ENCODE data around the gene UBFD1. TPM values are rescaled to one million over a fixed set of nuclear protein-coding genes. Genes with fewer than 3 reads are reported as not detected.

UBFD1 gene
- total and polyA plus RNA-seq, 2 donors (not counting 1 experiment from before 2014, with no cell fraction given) = 66.6 to 101 TPM

DNA sequence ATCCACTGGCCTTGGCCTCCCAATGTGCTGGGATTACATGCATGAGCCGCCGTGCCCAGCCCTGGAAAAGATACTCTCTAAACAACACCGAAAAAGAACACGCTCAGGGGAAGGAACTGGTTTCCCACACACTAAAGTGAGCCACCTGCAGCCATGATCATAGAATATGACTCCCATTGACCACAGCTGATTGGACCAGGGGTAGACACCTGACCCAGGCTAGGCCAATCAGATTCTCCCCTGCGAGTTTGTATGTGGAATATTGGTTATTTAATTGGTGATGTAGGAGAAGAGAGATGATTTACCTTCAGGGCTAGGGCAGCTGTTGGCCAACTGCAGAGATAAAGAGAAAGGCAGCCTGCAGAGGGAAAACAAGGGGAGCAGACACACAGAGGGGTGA lies 38.2 kb upstream of the UBFD1 start:
- Histone ChIP-seq H3K36me3 (ENCODE audit: control insufficient read depth, insufficient read depth, low read length) (peaks cover 8% of the 10 kb centered on the region), H3K9ac (ENCODE audit: insufficient read depth, low read length) (no peak overlapping the region), H3K4me3 (replicated peaks in 1 of 4; ENCODE audit: control extremely low read depth in 1 of 4, insufficient read depth in 1 of 4, low read depth in 3 of 4, low read length in 4 of 4) (no peak overlapping the region), H3K4me1 (ENCODE audit: control insufficient read depth, extremely low read depth, insufficient read depth, low read length) (no peaks in the 10 kb centered on the region), H3K27ac (ENCODE audit: insufficient read depth, low read length) (no peak overlapping the region), H4K20me1 (ENCODE audit: control insufficient read depth, extremely low read depth, insufficient read depth, low read length) (no peaks in the 10 kb centered on the region), H2AFZ (ENCODE audit: low read length) (no peak overlapping the region), H3K27me3 (ENCODE audit: control insufficient read depth, insufficient read depth, low read length) (no peaks in the 10 kb centered on the region), H3K4me2 (ENCODE audit: extremely low read depth, insufficient read depth, low read length) (no peak overlapping the region), H3K79me2 (ENCODE audit: control insufficient read depth, insufficient read depth, low read length) (no peaks in the 10 kb centered on the region), H3K9me3 (ENCODE audit: control insufficient read depth, insufficient read depth, low read depth, low read length) (no peaks in the 10 kb centered on the region)
- DNase-seq (ENCODE audit: low read depth in 2 of 2) = no peak
- TF ChIP-seq EZH2 (IDR thresholded peaks at IDR 0.05; ENCODE audit: low read length, missing control alignments) = no peak

DNA sequence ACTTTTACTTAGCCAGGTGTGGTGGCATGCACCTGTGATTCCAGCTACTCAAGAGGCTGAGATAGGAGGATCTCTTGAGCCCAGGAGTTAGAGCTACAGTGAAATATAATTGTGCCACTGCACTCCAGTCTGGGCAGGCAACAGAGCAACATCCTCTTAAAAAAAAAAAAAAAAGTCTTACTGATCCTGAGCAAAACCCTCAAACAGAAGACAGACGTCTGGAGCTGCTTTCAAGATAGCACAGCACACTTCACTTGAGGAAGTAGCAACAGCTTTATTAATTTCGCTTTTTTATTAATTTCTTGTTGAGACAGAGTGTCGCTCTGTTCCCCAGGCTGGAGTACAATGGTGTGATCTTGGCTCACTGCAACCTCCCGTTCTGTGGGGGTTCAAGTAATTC lies 37.0 kb upstream of the UBFD1 start:
- Histone ChIP-seq H3K79me2 (ENCODE audit: control insufficient read depth, insufficient read depth, low read length) (no peaks in the 10 kb centered on the region), H3K27ac (ENCODE audit: insufficient read depth, low read length) (no peak overlapping the region), H3K9me3 (ENCODE audit: control insufficient read depth, insufficient read depth, low read depth, low read length) (no peaks in the 10 kb centered on the region), H3K36me3 (ENCODE audit: control insufficient read depth, insufficient read depth, low read length) (peaks cover 12% of the 10 kb centered on the region), H3K4me3 (replicated peaks in 1 of 4; ENCODE audit: control extremely low read depth in 1 of 4, insufficient read depth in 1 of 4, low read depth in 3 of 4, low read length in 4 of 4) (no peak overlapping the region), H3K4me2 (ENCODE audit: extremely low read depth, insufficient read depth, low read length) (no peak overlapping the region), H2AFZ (ENCODE audit: low read length) (no peak overlapping the region), H3K9ac (ENCODE audit: insufficient read depth, low read length) (no peak overlapping the region), H3K4me1 (ENCODE audit: control insufficient read depth, extremely low read depth, insufficient read depth, low read length) (no peaks in the 10 kb centered on the region), H3K27me3 (ENCODE audit: control insufficient read depth, insufficient read depth, low read length) (no peaks in the 10 kb centered on the region), H4K20me1 (ENCODE audit: control insufficient read depth, extremely low read depth, insufficient read depth, low read length) (no peaks in the 10 kb centered on the region)
- TF ChIP-seq, protein P1, sequence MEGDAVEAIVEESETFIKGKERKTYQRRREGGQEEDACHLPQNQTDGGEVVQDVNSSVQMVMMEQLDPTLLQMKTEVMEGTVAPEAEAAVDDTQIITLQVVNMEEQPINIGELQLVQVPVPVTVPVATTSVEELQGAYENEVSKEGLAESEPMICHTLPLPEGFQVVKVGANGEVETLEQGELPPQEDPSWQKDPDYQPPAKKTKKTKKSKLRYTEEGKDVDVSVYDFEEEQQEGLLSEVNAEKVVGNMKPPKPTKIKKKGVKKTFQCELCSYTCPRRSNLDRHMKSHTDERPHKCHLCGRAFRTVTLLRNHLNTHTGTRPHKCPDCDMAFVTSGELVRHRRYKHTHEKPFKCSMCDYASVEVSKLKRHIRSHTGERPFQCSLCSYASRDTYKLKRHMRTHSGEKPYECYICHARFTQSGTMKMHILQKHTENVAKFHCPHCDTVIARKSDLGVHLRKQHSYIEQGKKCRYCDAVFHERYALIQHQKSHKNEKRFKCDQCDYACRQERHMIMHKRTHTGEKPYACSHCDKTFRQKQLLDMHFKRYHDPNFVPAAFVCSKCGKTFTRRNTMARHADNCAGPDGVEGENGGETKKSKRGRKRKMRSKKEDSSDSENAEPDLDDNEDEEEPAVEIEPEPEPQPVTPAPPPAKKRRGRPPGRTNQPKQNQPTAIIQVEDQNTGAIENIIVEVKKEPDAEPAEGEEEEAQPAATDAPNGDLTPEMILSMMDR (conservative IDR thresholded peaks at IDR 0.05 in 1 of 2, IDR thresholded peaks at IDR 0.05 in 1 of 2; ENCODE audit: low read depth in 1 of 2, low read length in 2 of 2) = no peak
- no peak for TF ChIP-seq EZH2 (IDR thresholded peaks at IDR 0.05; ENCODE audit: low read length, missing control alignments)
- DNase-seq (ENCODE audit: low read depth in 2 of 2) = no peak

DNA sequence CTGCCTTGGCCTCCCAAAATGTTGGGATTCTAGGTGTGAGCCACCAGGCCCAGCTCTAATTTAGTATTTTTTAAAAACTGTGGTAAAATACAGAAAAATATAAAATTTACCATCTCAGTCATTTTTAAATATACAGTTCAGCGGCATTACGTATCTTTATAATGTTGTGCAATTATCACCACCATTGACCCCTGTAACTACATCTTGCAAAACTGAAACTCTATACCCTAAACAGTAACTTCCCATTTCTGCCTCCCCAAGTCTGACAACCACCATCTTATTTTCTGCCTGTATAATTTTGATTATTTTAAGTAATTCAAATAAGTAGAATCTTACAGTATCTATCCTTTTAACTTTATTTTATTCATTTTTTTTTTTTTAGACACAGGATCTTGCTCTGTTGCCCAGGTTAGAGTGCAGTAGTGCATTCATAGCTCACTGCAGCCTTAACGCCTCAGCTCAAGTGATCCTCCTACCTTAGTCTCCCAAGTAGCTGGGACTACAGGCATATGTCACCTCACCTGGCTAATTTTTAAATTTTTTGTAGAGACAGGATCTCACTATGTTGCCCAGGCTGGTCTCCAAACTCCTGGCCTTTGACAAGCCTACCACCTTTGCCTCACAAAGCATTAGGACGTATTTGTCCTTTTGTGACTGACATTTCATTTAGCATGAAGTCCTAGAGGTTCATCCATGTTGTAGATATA lies 36.3 kb upstream of the UBFD1 start:
- no peak overlapping the region for H3K27ac ChIP-seq (ENCODE audit: insufficient read depth, low read length)
- no peak overlapping the region for H2AFZ ChIP-seq (ENCODE audit: low read length)
- no peaks in the 10 kb centered on the region for H3K9me3 ChIP-seq (ENCODE audit: control insufficient read depth, insufficient read depth, low read depth, low read length)
- H3K4me3 ChIP-seq (replicated peaks in 1 of 4; ENCODE audit: control extremely low read depth in 1 of 4, insufficient read depth in 1 of 4, low read depth in 3 of 4, low read length in 4 of 4) = no peak overlapping the region
- no peaks in the 10 kb centered on the region for H3K4me1 ChIP-seq (ENCODE audit: control insufficient read depth, extremely low read depth, insufficient read depth, low read length)
- no peak for TF ChIP-seq EZH2 (IDR thresholded peaks at IDR 0.05; ENCODE audit: low read length, missing control alignments)
- TF ChIP-seq, protein P1 (conservative IDR thresholded peaks at IDR 0.05 in 1 of 2, IDR thresholded peaks at IDR 0.05 in 1 of 2; ENCODE audit: low read depth in 1 of 2, low read length in 2 of 2) = no peak
- no peak overlapping the region for H3K9ac ChIP-seq (ENCODE audit: insufficient read depth, low read length)
- no peaks in the 10 kb centered on the region for H3K27me3 ChIP-seq (ENCODE audit: control insufficient read depth, insufficient read depth, low read length)
- DNase-seq (ENCODE audit: low read depth in 2 of 2) = no peak
- H4K20me1 ChIP-seq (ENCODE audit: control insufficient read depth, extremely low read depth, insufficient read depth, low read length) = no peaks in the 10 kb centered on the region
- peaks cover 12% of the 10 kb centered on the region for H3K36me3 ChIP-seq (ENCODE audit: control insufficient read depth, insufficient read depth, low read length)
- H3K4me2 ChIP-seq (ENCODE audit: extremely low read depth, insufficient read depth, low read length) = no peak overlapping the region
- no peaks in the 10 kb centered on the region for H3K79me2 ChIP-seq (ENCODE audit: control insufficient read depth, insufficient read depth, low read length)
